HG03103 (cell line): ENCODE data around the gene GLYATL3.

Experiments
- ATAC-seq: cut with Tn5 transposase; IDR thresholded peaks from one replicate; pipeline ENCODE4 v1.9.1; 2021; ENCODE audit warnings: low read depth; ENCODE audit not compliant: unreplicated experiment

GLYATL3 gene

GRCh38 chr6:49513153-49513989 is 13.6 kb downstream of the GLYATL3 start:
- ATAC-seq, result no peak

- ATAC-seq, result no peak
These were observed 15.1 kb downstream of the GLYATL3 start for GRCh38 chr6:49514571-49515484.

- no peak for ATAC-seq
These were observed 15.9 kb downstream of the GLYATL3 start for GRCh38 chr6:49515485-49516146.

- ATAC-seq, result no peak
These were observed 16.4 kb downstream of the GLYATL3 start for GRCh38 chr6:49516147-49516505.

GRCh38 chr6:49517919-49518318 is 18.2 kb downstream of the GLYATL3 start:
- no peak for ATAC-seq

- ATAC-seq, result peak; percentile 91
These were observed 19.9 kb downstream of the GLYATL3 start for GRCh38 chr6:49519660-49520059.

GRCh38 chr6:49522710-49523593 is 23.2 kb downstream of the GLYATL3 start:
- ATAC-seq, result no peak

GRCh38 chr6:49523901-49524300 is 24.2 kb downstream of the GLYATL3 start:
- ATAC-seq, result no peak

GRCh38 chr6:49524541-49524940 is 24.8 kb downstream of the GLYATL3 start:
- ATAC-seq, result no peak

- ATAC-seq, result no peak
These were observed 26.9 kb downstream of the GLYATL3 start for GRCh38 chr6:49526598-49526997.

- no peak for ATAC-seq
These were observed 27.6 kb downstream of the GLYATL3 start for GRCh38 chr6:49527320-49527719.

- ATAC-seq, result no peak
These were observed 28.8 kb downstream of the GLYATL3 start for GRCh38 chr6:49528571-49528970.

- no peak for ATAC-seq
These were observed 30.5 kb downstream of the GLYATL3 start for GRCh38 chr6:49530141-49530776.

GRCh38 chr6:49531774-49532569 is 32.2 kb downstream of the GLYATL3 start:
- ATAC-seq, result peak; percentile 94

GRCh38 chr6:49535795-49536194 is 36.1 kb downstream of the GLYATL3 start:
- no peak for ATAC-seq

- ATAC-seq, result no peak
These were observed 39.4 kb downstream of the GLYATL3 start for GRCh38 chr6:49539102-49539501.

GRCh38 chr6:49540614-49541013 is 40.9 kb downstream of the GLYATL3 start:
- ATAC-seq, result no peak

GRCh38 chr6:49541210-49541724 is 41.5 kb downstream of the GLYATL3 start:
- ATAC-seq, result no peak

GRCh38 chr6:49541936-49542335 is 42.2 kb downstream of the GLYATL3 start:
- no peak for ATAC-seq
